KBM-7 (cell line): Measurements from ENCODE around the gene RPTOR.
"Not testable (repeated sequence)": the region's sequence is repeated elsewhere in the genome, so short reads cannot be mapped to it uniquely, and the experiment has no call there.

Experiments
- DNase-seq: peaks from one replicate; pipeline ENCODE4 v3.0.0-alpha.2; 2015
- in situ Hi-C: fragments of 300-500 bp; cut with MboI; formaldehyde crosslinking; loops from 2 replicates; pipeline ENCODE4 v1.14.3; 2020; ENCODE audit warnings: low sequenced_read_pairs, low pct_unique_long_range_greater_than_20kb, mixed read lengths

RPTOR gene

GRCh38 chr17:80807882-80808281 is 263.2 kb downstream of the RPTOR start:
- in situ Hi-C loops, result no loop called here
- no peak for DNase-seq

- in situ Hi-C loops, result no loop called here
- no peak for DNase-seq
These were observed 266.8 kb downstream of the RPTOR start for GRCh38 chr17:80811181-80812105.

- in situ Hi-C loops, result no loop called here
These were observed 267.9 kb downstream of the RPTOR start for GRCh38 chr17:80812362-80813088.

GRCh38 chr17:80813318-80813717 is 268.7 kb downstream of the RPTOR start:
- in situ Hi-C loops, result no loop called here
- no peak for DNase-seq

More at GRCh38 chr17:80812362-80813088, 267.9 kb downstream of the RPTOR start:
- DNase-seq, result no peak

GRCh38 chr17:80814491-80814890 is 269.9 kb downstream of the RPTOR start:
- in situ Hi-C loops, result no loop called here
- DNase-seq, result no peak

- no peak for DNase-seq
- in situ Hi-C loops, result no loop called here
These were observed 270.6 kb downstream of the RPTOR start for GRCh38 chr17:80815151-80815681.

- DNase-seq, in situ Hi-C loops: not testable (repeated sequence)
These were observed 271.1 kb downstream of the RPTOR start for GRCh38 chr17:80815718-80816117.

GRCh38 chr17:80816241-80817103 is 271.8 kb downstream of the RPTOR start:
- no peak for DNase-seq
- in situ Hi-C loops, result no loop called here

- in situ Hi-C loops, result no loop called here
- DNase-seq, result no peak
These were observed 272.7 kb downstream of the RPTOR start for GRCh38 chr17:80817321-80817845.

- DNase-seq, result no peak
- in situ Hi-C loops, result no loop called here
These were observed 273.2 kb downstream of the RPTOR start for GRCh38 chr17:80817861-80818260.

- DNase-seq, result no peak
- in situ Hi-C loops, result no loop called here
These were observed 274.2 kb downstream of the RPTOR start for GRCh38 chr17:80818871-80819270.

GRCh38 chr17:80819422-80820164 is 275.0 kb downstream of the RPTOR start:
- DNase-seq, result no peak
- in situ Hi-C loops, result no loop called here

- no peak for DNase-seq
- in situ Hi-C loops, result no loop called here
These were observed 275.7 kb downstream of the RPTOR start for GRCh38 chr17:80820331-80820730.

GRCh38 chr17:80821546-80821945 is 276.9 kb downstream of the RPTOR start:
- in situ Hi-C loops, result no loop called here
- no peak for DNase-seq

- in situ Hi-C loops, result no loop called here
- no peak for DNase-seq
These were observed 277.5 kb downstream of the RPTOR start for GRCh38 chr17:80822021-80822699.

- in situ Hi-C loops, result no loop called here
- DNase-seq, result peak; percentile 93
These were observed 278.2 kb downstream of the RPTOR start for GRCh38 chr17:80822700-80823410.
